ENCODE measurements around the gene PASD1. TPM values are rescaled to one million over a fixed set of nuclear protein-coding genes. Genes with fewer than 3 reads are reported as not detected.

The PASD1 gene
- total RNA-seq, 6 experiments from 2014 or later: not detected

GRCh38 chrX:151596282-151596681 lies 32.8 kb downstream of the PASD1 start:
- DNase-seq: no peak
- Mint-ChIP-seq H3K27me3 (ENCODE audit: insufficient read depth) (no peaks in the 10 kb centered on the region), H3K4me3 (no peak overlapping the region), H3K9me3 (0 out of 2 replicates have a peak, but pooled peaks cover 4% of the 10 kb centered on the region), H3K4me1 (ENCODE audit: low read depth) (no peaks in the 10 kb centered on the region), H3K27ac (no peak overlapping the region), H3K36me3 (ENCODE audit: low read depth) (no peaks in the 10 kb centered on the region)
- TF ChIP-seq CTCF (IDR thresholded peaks at IDR 0.05): no peak

- Mint-ChIP-seq H3K4me1 (ENCODE audit: low read depth) (no peaks in the 10 kb centered on the region), H3K36me3 (ENCODE audit: low read depth) (no peaks in the 10 kb centered on the region; the same call in 1 of the 2 replicates), H3K4me3 (no peak overlapping the region), H3K27ac (no peak overlapping the region), H3K9me3 (peaks cover 6% of the 10 kb centered on the region), H3K27me3 (ENCODE audit: insufficient read depth) (no peaks in the 10 kb centered on the region)
- DNase-seq: no peak
- no peak for TF ChIP-seq CTCF (IDR thresholded peaks at IDR 0.05)
These were observed 41.5 kb downstream of the PASD1 start for GRCh38 chrX:151604931-151605330.

GRCh38 chrX:151609222-151609621 lies 45.7 kb downstream of the PASD1 start:
- Mint-ChIP-seq H3K4me3 (no peak overlapping the region), H3K27ac (no peak overlapping the region), H3K4me1 (ENCODE audit: low read depth) (no peaks in the 10 kb centered on the region), H3K36me3 (ENCODE audit: low read depth) (no peaks in the 10 kb centered on the region), H3K27me3 (ENCODE audit: insufficient read depth) (no peaks in the 10 kb centered on the region), H3K9me3 (peaks cover 5% of the 10 kb centered on the region; the same call in 1 of the 2 replicates)
- TF ChIP-seq CTCF (IDR thresholded peaks at IDR 0.05): no peak
- no peak for DNase-seq

GRCh38 chrX:151621422-151621821 lies 57.9 kb downstream of the PASD1 start:
- no peak overlapping the region for H3K4me3 Mint-ChIP-seq
- H3K27me3 Mint-ChIP-seq (ENCODE audit: insufficient read depth): no peaks in the 10 kb centered on the region
- H3K4me1 Mint-ChIP-seq (ENCODE audit: low read depth): no peaks in the 10 kb centered on the region
- TF ChIP-seq CTCF (IDR thresholded peaks at IDR 0.05): no peak
- H3K36me3 Mint-ChIP-seq (ENCODE audit: low read depth): no peaks in the 10 kb centered on the region
- peaks cover 5% of the 10 kb centered on the region; the same call in 1 of the 2 replicates for H3K9me3 Mint-ChIP-seq
- no peak for DNase-seq
- no peak overlapping the region for H3K27ac Mint-ChIP-seq

GRCh38 chrX:151624677-151625076 lies 61.2 kb downstream of the PASD1 start:
- H3K4me1 Mint-ChIP-seq (ENCODE audit: low read depth): no peaks in the 10 kb centered on the region
- H3K4me3 Mint-ChIP-seq: no peak overlapping the region
- no peak for DNase-seq
- H3K36me3 Mint-ChIP-seq (ENCODE audit: low read depth): no peaks in the 10 kb centered on the region
- H3K9me3 Mint-ChIP-seq: peaks cover 5% of the 10 kb centered on the region; the same call in 1 of the 2 replicates
- no peak overlapping the region for H3K27ac Mint-ChIP-seq
- H3K27me3 Mint-ChIP-seq (ENCODE audit: insufficient read depth): no peaks in the 10 kb centered on the region
- no peak for TF ChIP-seq CTCF (IDR thresholded peaks at IDR 0.05)

GRCh38 chrX:151631822-151632221 lies 68.3 kb downstream of the PASD1 start:
- no peak for DNase-seq
- no peak overlapping the region for H3K27ac Mint-ChIP-seq
- H3K4me1 Mint-ChIP-seq (ENCODE audit: low read depth): no peaks in the 10 kb centered on the region
- H3K36me3 Mint-ChIP-seq (ENCODE audit: low read depth): no peaks in the 10 kb centered on the region
- no peaks in the 10 kb centered on the region for H3K27me3 Mint-ChIP-seq (ENCODE audit: insufficient read depth)
- H3K4me3 Mint-ChIP-seq: no peak overlapping the region
- no peak for TF ChIP-seq CTCF (IDR thresholded peaks at IDR 0.05)
- no peaks in the 10 kb centered on the region for H3K9me3 Mint-ChIP-seq

All from HFFc6 (cell line).